Common myeloid progenitor, CD34-positive (primary cell): ENCODE measurements around the gene RASSF3.

Experiments
- CTCF ChIA-PET: fragments of 350-600 bp; sonication (Branson Sonifier 250); formaldehyde crosslinking; loops from one replicate; lab custom pipeline; 2021; ENCODE audit warnings: antibody characterized with exemption; lab: Charles Lee
- POLR2A ChIA-PET: fragments of 350-600 bp; sonication (Branson Sonifier 250); formaldehyde crosslinking; loops from one replicate; lab custom pipeline; 2021; ENCODE audit warnings: antibody characterized with exemption; lab: Charles Lee
- DNase-seq, 3 donors: peaks; one replicate each; pipeline versions ENCODE4 v3.0.0 to v3.0.0-alpha.2; 2013
- H3K27ac ChIP-seq, 2 experiments: 1 replicate in 1 of 2; 2 replicates in 1 of 2; pipeline ENCODE4 v1.7.0; 2013; ENCODE audit warnings: inconsistent platforms in 2 of 2, low read length in 2 of 2, mild to moderate bottlenecking in 2 of 2, low read depth in 1 of 2, moderate library complexity in 1 of 2; ENCODE audit not compliant: severe bottlenecking in 2 of 2, insufficient read depth in 1 of 2, poor library complexity in 1 of 2
- H3K27me3 ChIP-seq, 5 experiments: replicated peaks in 2 of 5; 1 replicate in 3 of 5; 2 replicates in 2 of 5; pipeline versions ENCODE4 v1.6.1 to v1.7.0; 2013; ENCODE audit warnings: low read length in 4 of 5, mild to moderate bottlenecking in 2 of 5, moderate library complexity in 2 of 5, inconsistent platforms in 1 of 5; ENCODE audit not compliant: insufficient read depth in 5 of 5, control insufficient read depth in 4 of 5
- H3K36me3 ChIP-seq, 4 experiments: 1 replicate in 2 of 4; 2 replicates in 2 of 4; pipeline versions ENCODE4 v1.6.1 to v1.7.0; 2013; ENCODE audit warnings: low read length in 3 of 4, control low read depth in 1 of 4, mild to moderate bottlenecking in 1 of 4; ENCODE audit not compliant: control insufficient read depth in 4 of 4, insufficient read depth in 4 of 4
- H3K4me1 ChIP-seq, 4 experiments: 1 replicate in 3 of 4; 2 replicates in 1 of 4; pipeline versions ENCODE4 v1.6.1 to v1.7.1; 2013; ENCODE audit warnings: low read length in 3 of 4, mild to moderate bottlenecking in 3 of 4, control low read depth in 1 of 4, inconsistent platforms in 1 of 4, moderate library complexity in 1 of 4; ENCODE audit not compliant: control insufficient read depth in 4 of 4, insufficient read depth in 4 of 4; ENCODE audit errors: control extremely low read depth in 1 of 4
- H3K4me3 ChIP-seq, 7 experiments: 1 replicate in 4 of 7; 2 replicates in 3 of 7; pipeline versions ENCODE4 v1.5.1 to v1.7.0; 2013; ENCODE audit warnings: mild to moderate bottlenecking in 7 of 7, low read length in 6 of 7, moderate library complexity in 6 of 7, inconsistent platforms in 2 of 7, low read depth in 2 of 7, control low read depth in 1 of 7; ENCODE audit not compliant: insufficient read depth in 4 of 7, control insufficient read depth in 1 of 7; ENCODE audit errors: extremely low read depth in 1 of 7
- H3K9me3 ChIP-seq, 5 experiments: 1 replicate in 4 of 5; 2 replicates in 1 of 5; pipeline versions ENCODE4 v1.6.1 to v1.7.1; 2013; ENCODE audit warnings: low read length in 4 of 5, mild to moderate bottlenecking in 2 of 5, inconsistent platforms in 1 of 5, low read depth in 1 of 5, moderate library complexity in 1 of 5; ENCODE audit not compliant: control insufficient read depth in 4 of 5, insufficient read depth in 2 of 5; ENCODE audit errors: control extremely low read depth in 1 of 5
- WGBS: methylation state at CpG from one replicate; pipeline ENCODE4 v1.1.5; 2013; ENCODE audit not compliant: insufficient coverage; 5-methylcytosine and 5-hydroxymethylcytosine counted together

Gene RASSF3

DNA sequence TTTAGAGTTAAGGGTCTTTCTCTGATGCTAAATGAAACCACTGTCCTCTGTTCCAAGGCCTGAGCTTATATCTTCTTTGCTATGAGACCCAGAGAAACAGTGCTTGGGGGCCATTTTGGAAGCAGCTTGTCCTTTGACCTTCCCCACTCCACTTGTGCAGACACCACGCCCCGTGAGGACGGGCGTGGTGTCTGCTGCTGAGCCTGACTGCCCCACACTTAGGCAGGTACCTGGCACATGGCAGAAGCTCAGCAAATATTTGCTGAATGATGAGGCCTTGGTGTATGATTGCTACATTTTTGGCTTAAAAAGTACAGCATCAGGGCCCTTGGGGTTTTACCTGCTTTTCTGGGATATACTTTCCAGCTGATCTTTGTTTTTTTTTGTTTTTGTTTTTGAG, 69.9 kb downstream of the RASSF3 start:
- Histone ChIP-seq H3K4me3 (peak overlapping the region in 1 of 7 experiments; percentile 16), H3K27ac (no peak overlapping the region), H3K27me3 (no peaks in the 10 kb centered on the region), H3K9me3 (no peaks in the 10 kb centered on the region), H3K4me1 (peaks cover 9 to 60% (median 45%) of the 10 kb centered on the region in 4 experiments), H3K36me3 (peaks cover 0 to 2% (median 0%) of the 10 kb centered on the region in 4 experiments)
- 93% methylated on average over 4 of the region's 4 CpGs for WGBS
- CTCF ChIA-PET: interaction anchor here (0.6 to 1.6 kb wide), 7 partner anchors 9 to 131 kb away, joined by 3 to 6 read pairs (median 3); no protein-coding TSS in a partner anchor
- POLR2A ChIA-PET: no interaction called here
- DNase-seq: no peak

GRCh38 chr12:64681200-64682052, 71.1 kb downstream of the RASSF3 start:
- Histone ChIP-seq H3K27me3 (no peaks in the 10 kb centered on the region), H3K27ac (no peak overlapping the region), H3K4me3 (no peak overlapping the region), H3K9me3 (no peaks in the 10 kb centered on the region), H3K36me3 (peaks cover 0 to 9% (median 7%) of the 10 kb centered on the region in 4 experiments), H3K4me1 (peaks cover 9 to 55% (median 40%) of the 10 kb centered on the region in 4 experiments)
- ChIA-PET POLR2A (no interaction called here), CTCF (interaction anchor here (0.6 to 1.7 kb wide), 4 partner anchors 11 to 54 kb away, joined by 3 to 5 read pairs (median 4); no protein-coding TSS in a partner anchor)
- DNase-seq: no peak
- WGBS: 97% methylated on average over 5 of the region's 5 CpGs

DNA sequence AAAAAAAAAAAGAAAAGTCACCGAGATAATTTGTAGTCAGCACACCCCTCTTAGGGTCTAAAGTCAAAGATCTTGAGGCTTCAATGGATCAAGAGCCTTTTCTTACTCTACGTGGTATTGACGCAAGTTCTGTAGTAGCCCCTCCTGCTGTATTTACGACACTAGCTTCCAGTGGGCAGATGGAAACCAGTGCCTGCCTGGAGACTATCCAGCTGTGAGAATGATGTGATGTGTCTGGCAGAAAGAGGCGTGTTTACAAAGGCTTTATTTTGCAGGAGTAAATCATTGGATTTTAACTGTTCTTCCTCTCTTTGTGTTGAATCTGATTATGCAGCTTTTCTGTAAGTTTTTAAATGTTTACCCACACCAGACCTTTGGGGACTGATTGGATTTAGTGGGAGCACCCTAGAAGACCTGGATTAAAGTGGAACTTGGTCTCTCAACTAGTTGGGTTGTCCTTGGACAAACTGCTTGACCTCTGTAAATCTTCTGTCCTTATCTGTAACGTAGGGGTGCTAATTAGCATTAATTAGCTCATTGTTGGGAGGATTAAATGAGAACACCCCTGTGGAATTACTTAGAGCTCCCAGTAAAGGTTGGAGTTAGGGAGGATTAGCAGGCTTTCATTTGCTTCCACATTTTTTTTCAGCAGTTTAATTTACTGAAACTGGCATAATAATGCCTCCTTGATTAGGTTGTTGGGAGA, 72.4 kb downstream of the RASSF3 start:
- H3K4me3 ChIP-seq: no peak overlapping the region
- H3K27me3 ChIP-seq: no peaks in the 10 kb centered on the region
- H3K9me3 ChIP-seq: no peaks in the 10 kb centered on the region
- no peak for DNase-seq
- H3K27ac ChIP-seq: no peak overlapping the region
- POLR2A ChIA-PET: no interaction called here
- H3K36me3 ChIP-seq: peaks cover 0 to 10% (median 8%) of the 10 kb centered on the region in 4 experiments
- WGBS: 84% methylated on average over 3 of the region's 6 CpGs
- CTCF ChIA-PET: interaction anchor here (1.0 to 2.0 kb wide), 4 partner anchors 14 to 133 kb away, joined by 3 to 8 read pairs (median 4); no protein-coding TSS in a partner anchor
- H3K4me1 ChIP-seq: peaks cover 9 to 50% (median 33%) of the 10 kb centered on the region in 4 experiments

DNA sequence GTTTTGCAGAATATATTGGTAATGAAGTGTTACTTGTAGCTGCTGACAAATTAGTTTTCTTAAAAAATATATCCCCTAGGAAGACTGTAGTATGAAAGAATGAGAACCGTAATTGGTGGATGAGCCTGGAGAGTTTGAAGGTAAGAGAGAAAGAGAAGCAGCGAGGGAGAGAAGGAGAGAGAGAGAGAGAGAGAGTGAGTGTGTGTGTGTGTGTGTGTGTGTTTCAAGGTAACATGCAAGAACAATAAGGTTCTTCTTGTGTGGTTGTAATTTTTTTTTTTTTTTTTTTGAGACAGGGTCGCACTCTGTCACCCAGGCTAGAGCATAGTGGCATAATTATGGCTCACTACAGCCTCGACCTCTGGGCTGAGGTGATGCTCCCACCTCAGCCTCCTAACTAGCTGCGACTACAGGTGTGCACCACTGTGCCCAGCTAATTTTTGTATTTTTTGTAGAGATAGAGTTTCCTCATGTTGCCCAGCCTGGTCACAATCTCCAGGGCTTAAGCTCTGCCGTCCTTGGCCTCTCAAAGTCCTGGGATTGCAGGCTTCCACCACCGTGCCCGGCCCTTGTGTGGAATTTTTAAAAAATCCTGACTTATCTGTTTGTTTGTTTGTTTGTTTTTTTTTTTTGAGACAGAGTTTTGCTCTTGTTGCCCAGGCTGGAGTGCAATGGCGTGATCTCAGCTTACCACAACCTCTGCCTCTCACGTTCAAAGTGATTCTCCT, 73.7 kb downstream of the RASSF3 start:
- ChIA-PET CTCF (interaction anchor here (0.7 to 2.0 kb wide), 5 partner anchors 62 to 134 kb away, joined by 3 to 8 read pairs (median 4); no protein-coding TSS in a partner anchor), POLR2A (no interaction called here)
- Histone ChIP-seq H3K4me3 (no peak overlapping the region), H3K27me3 (no peaks in the 10 kb centered on the region), H3K4me1 (peaks cover 9 to 52% (median 32%) of the 10 kb centered on the region in 4 experiments), H3K27ac (no peak overlapping the region), H3K36me3 (peaks cover 0 to 17% (median 15%) of the 10 kb centered on the region in 4 experiments), H3K9me3 (no peaks in the 10 kb centered on the region)
- WGBS: 96% methylated on average over 5 of the region's 10 CpGs
- no peak for DNase-seq

DNA sequence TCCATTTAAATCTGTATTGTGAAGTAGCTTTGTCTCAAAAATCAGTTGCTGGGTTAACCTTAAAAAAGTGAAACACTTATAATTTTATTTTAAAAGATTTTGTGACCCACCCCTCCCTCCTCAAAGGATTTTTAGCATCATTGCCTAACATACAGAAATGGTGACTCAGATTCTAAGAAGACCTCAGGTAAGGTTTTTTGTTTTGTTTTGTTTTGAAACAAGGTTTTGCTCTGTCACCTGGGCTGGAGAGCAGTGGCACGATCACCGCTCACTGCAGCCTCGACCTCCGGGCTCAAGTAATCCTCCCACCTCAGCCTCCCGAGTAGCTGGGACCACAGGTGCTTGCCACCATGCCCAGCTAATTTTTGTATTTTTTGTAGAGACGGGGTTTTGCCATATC, 74.8 kb downstream of the RASSF3 start:
- H3K4me3 ChIP-seq: no peak overlapping the region
- ChIA-PET CTCF (interaction anchor here (1.2 to 1.6 kb wide), 4 partner anchors 11 to 125 kb away, joined by 3 to 5 read pairs (median 4); no protein-coding TSS in a partner anchor), POLR2A (no interaction called here)
- peaks cover 0 to 17% (median 15%) of the 10 kb centered on the region in 4 experiments for H3K36me3 ChIP-seq
- no peak overlapping the region for H3K27ac ChIP-seq
- no peak for DNase-seq
- H3K27me3 ChIP-seq: no peaks in the 10 kb centered on the region
- WGBS: 100% methylated on average over 5 of the region's 6 CpGs
- H3K4me1 ChIP-seq: peaks cover 7 to 49% (median 26%) of the 10 kb centered on the region in 4 experiments
- no peaks in the 10 kb centered on the region for H3K9me3 ChIP-seq

DNA sequence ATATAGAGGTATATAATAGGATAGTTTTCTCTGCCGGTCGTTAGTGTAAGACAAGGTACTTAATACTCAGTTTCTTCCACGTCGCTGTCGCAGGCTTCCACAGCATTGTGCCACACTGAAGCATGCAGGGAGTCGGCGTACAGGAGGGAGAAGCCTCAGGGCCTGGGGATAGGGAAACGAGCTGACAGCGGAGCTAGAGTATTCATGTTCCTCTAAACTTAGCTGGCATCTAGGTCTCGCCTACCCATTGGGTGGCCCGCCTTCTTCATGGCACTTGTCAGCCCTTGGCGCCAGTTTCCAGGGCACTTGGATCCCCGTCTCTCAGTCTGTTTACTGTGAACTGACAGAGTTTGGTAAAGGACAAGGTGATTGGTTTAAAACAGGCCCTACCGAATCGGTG, 75.3 kb downstream of the RASSF3 start:
- ChIA-PET POLR2A (no interaction called here), CTCF (interaction anchor here (0.7 to 1.3 kb wide), 5 partner anchors 10 to 136 kb away, joined by 3 to 4 read pairs (median 3); no protein-coding TSS in a partner anchor)
- no peak overlapping the region for H3K27ac ChIP-seq
- no peaks in the 10 kb centered on the region for H3K9me3 ChIP-seq
- no peak for DNase-seq
- over 99% methylated on average over 13 of the region's 15 CpGs for WGBS
- H3K4me3 ChIP-seq: no peak overlapping the region
- H3K4me1 ChIP-seq: peaks cover 7 to 44% (median 25%) of the 10 kb centered on the region in 4 experiments
- no peaks in the 10 kb centered on the region for H3K27me3 ChIP-seq
- H3K36me3 ChIP-seq: peaks cover 0 to 17% (median 15%) of the 10 kb centered on the region in 4 experiments
